Suprapubic skin (tissue), 4 donors: Measurements from ENCODE around the gene IL9.

Experiments
- POLR2A ChIP-seq, 2 donors: fragments of 450-650 bp; IDR thresholded peaks; one replicate each; pipeline ENCODE4 v1.6.1; 2017; ENCODE audit warnings: antibody characterized with exemption in 2 of 2, mild to moderate bottlenecking in 2 of 2, moderate library complexity in 2 of 2
- POLR2AphosphoS5 ChIP-seq, 3 donors: sonication (generic); formaldehyde crosslinking; IDR thresholded peaks; one replicate each; pipeline ENCODE4 v1.6.1; 2017; ENCODE audit warnings: antibody characterized with exemption in 3 of 3

- TF ChIP-seq POLR2AphosphoS5 (IDR thresholded peaks at IDR 0.05), result no peak
- TF ChIP-seq POLR2A (IDR thresholded peaks at IDR 0.05), result no peak
These were observed 7.6 kb downstream of the IL9 start for GRCh38 chr5:135887881-135888614.
